SK-N-SH (cell line): ENCODE data around the gene C19orf67. TPM values are rescaled to one million over a fixed set of nuclear protein-coding genes. Genes with fewer than 3 reads are reported as not detected.

Experiments used
- CTCF ChIA-PET: fragments of 300-600, 350-600 bp; formaldehyde crosslinking; extraction: SDS; loops from one replicate; lab custom pipeline; 2021; lab: Yijun Ruan, JAX
- POLR2A ChIA-PET: fragments of 350-600 bp; sonication (Branson Sonifier 250); formaldehyde crosslinking; extraction: SDS; loops from one replicate; lab custom pipeline; 2020; ENCODE audit warnings: antibody characterized with exemption, inconsistent platforms; lab: Yijun Ruan, JAX
- DNase-seq: peaks from one replicate; pipeline ENCODE4 v3.0.0; 2012
- H2AFZ ChIP-seq: fragments of 200-600 bp; sonication (generic); 2 replicates; pipeline ENCODE4 v1.8.1; 2016; ENCODE audit warnings: antibody characterized with exemption, mild to moderate bottlenecking, low read depth
- H3F3A ChIP-seq: fragments of 200-600 bp; sonication (generic); replicated peaks from 2 replicates; pipeline ENCODE3; 2016; ENCODE audit warnings: antibody characterized with exemption, mild to moderate bottlenecking; ENCODE audit not compliant: insufficient read depth
- H3K27ac ChIP-seq, 2 experiments: fragments of 200-500 bp in 1 of 2; fragments of 200-600 bp in 1 of 2; sonication (Bioruptor generic) in 1 of 2; sonication (generic), shearing (Covaris generic) in 1 of 2; 2 replicates each; pipeline versions ENCODE4 v1.5.1 to v1.6.1; 2014 to 2016; ENCODE audit warnings: low read depth in 2 of 2, inconsistent platforms in 1 of 2, low read length in 1 of 2, mild to moderate bottlenecking in 1 of 2, mixed read lengths in 1 of 2
- H3K27me3 ChIP-seq: fragments of 200-600 bp; sonication (generic), shearing (Covaris generic); 2 replicates; pipeline ENCODE4 v1.6.1; 2016; ENCODE audit warnings: mixed run types; ENCODE audit not compliant: insufficient read depth
- H3K36me3 ChIP-seq, 2 experiments: fragments of 200-500 bp in 1 of 2; fragments of 200-600 bp in 1 of 2; sonication (Bioruptor generic) in 1 of 2; sonication (generic) in 1 of 2; replicated peaks in 1 of 2; 2 replicates each; pipeline versions ENCODE3 to v1.5.1; 2014 to 2016; ENCODE audit warnings: low read length in 1 of 2, mild to moderate bottlenecking in 1 of 2; ENCODE audit not compliant: insufficient read depth in 2 of 2, control insufficient read depth in 1 of 2
- H3K4me1 ChIP-seq, 2 experiments: fragments of 200-500 bp in 1 of 2; fragments of 200-600 bp in 1 of 2; sonication (Bioruptor generic) in 1 of 2; sonication (generic), shearing (Covaris generic) in 1 of 2; 2 replicates each; pipeline versions ENCODE4 v1.5.1 to v1.6.1; 2014 to 2016; ENCODE audit warnings: low read depth in 1 of 2, low read length in 1 of 2, mixed run types in 1 of 2; ENCODE audit not compliant: insufficient read depth in 2 of 2, control insufficient read depth in 1 of 2
- H3K4me2 ChIP-seq: fragments of 200-600 bp; sonication (generic), shearing (Covaris generic); 2 replicates; pipeline ENCODE4 v1.6.1; 2017; ENCODE audit warnings: mixed run types
- H3K4me3 ChIP-seq, 2 experiments: fragments of 200-500 bp in 1 of 2; fragments of 200-600 bp in 1 of 2; sonication (Bioruptor generic) in 1 of 2; sonication (generic), shearing (Covaris generic) in 1 of 2; 2 replicates each; pipeline versions ENCODE4 v1.5.1 to v1.8.1; 2014 to 2016; ENCODE audit warnings: low read depth in 2 of 2, inconsistent platforms in 1 of 2, low read length in 1 of 2, mild to moderate bottlenecking in 1 of 2, mixed read lengths in 1 of 2, moderate library complexity in 1 of 2
- H3K79me2 ChIP-seq: fragments of 200-600 bp; sonication (generic); 2 replicates; pipeline ENCODE4 v1.8.1; 2017; ENCODE audit warnings: mild to moderate bottlenecking; ENCODE audit not compliant: insufficient read depth
- H3K9ac ChIP-seq: fragments of 200-600 bp; sonication (generic); 2 replicates; pipeline ENCODE4 v1.6.1; 2017; ENCODE audit warnings: mixed run types
- H3K9me2 ChIP-seq: fragments of 200-600 bp; sonication (generic); 2 replicates; pipeline ENCODE4 v1.6.1; 2017; ENCODE audit warnings: mixed run types
- H3K9me3 ChIP-seq: fragments of 200-600 bp; sonication (generic); 2 replicates; pipeline ENCODE4 v1.6.1; 2017; ENCODE audit warnings: mixed run types, mild to moderate bottlenecking, moderate library complexity
- H4K20me1 ChIP-seq: fragments of 200-600 bp; sonication (generic); 2 replicates; pipeline ENCODE4 v1.6.1; 2017; ENCODE audit warnings: mild to moderate bottlenecking, mixed run types; ENCODE audit not compliant: insufficient read depth
- CHD2 ChIP-seq: fragments of 150-350 bp; IDR thresholded peaks from 2 replicates; pipeline ENCODE4 v1.6.1; 2018; ENCODE audit warnings: low read length; ENCODE audit not compliant: partially characterized antibody
- FOSL2 ChIP-seq: IDR thresholded peaks from 2 replicates; pipeline ENCODE4 v1.4.0; 2012; ENCODE audit warnings: low read depth, mild to moderate bottlenecking, moderate library complexity, borderline replicate concordance
- GABPA ChIP-seq: IDR thresholded peaks from 2 replicates; pipeline ENCODE4 v1.4.0; 2012; ENCODE audit warnings: low read depth, mild to moderate bottlenecking
- POLR2AphosphoS5 ChIP-seq: IDR thresholded peaks from 2 replicates; pipeline ENCODE4 v1.6.1; 2012; ENCODE audit warnings: low read depth, low read length
- RAD21 ChIP-seq: IDR thresholded peaks from 2 replicates; pipeline ENCODE4 v1.6.1; 2012; ENCODE audit warnings: mild to moderate bottlenecking, low read length
- RCOR1 ChIP-seq: fragments of 150-350 bp; IDR thresholded peaks from 2 replicates; pipeline ENCODE4 v1.6.1; 2017; ENCODE audit warnings: antibody characterized with exemption, low read length
- RXRA ChIP-seq: IDR thresholded peaks from 2 replicates; pipeline ENCODE4 v1.4.0; 2012; ENCODE audit warnings: low read depth, mild to moderate bottlenecking, borderline replicate concordance
- SIN3A ChIP-seq: IDR thresholded peaks from 2 replicates; pipeline ENCODE4 v1.6.1; 2012; ENCODE audit warnings: low read depth, mild to moderate bottlenecking, low read length, moderate library complexity, borderline replicate concordance
- SMC3 ChIP-seq: IDR thresholded peaks from 2 replicates; pipeline ENCODE4 v1.6.1; 2012; ENCODE audit warnings: low read depth, low read length, improper control_type of control experiment
- WGBS: methylation state at CpG from one replicate; pipeline ENCODE4 v1.1.6; 2017; ENCODE audit warnings: low lambda C conversion rate; 5-methylcytosine and 5-hydroxymethylcytosine counted together
- polyA plus RNA-seq, 3 experiments: library from polyadenylated mRNA; depleted of rRNA; stranded (reverse); fragments of >200 nt; gene quantifications; 2 replicates each; pipeline ENCODE4 v1.2.3, GENCODE V29; 2012
- TF ChIP-seq, protein P1 (sequence below): fragments of 200-600 bp; sonication (generic); IDR thresholded peaks from 2 replicates; pipeline ENCODE4 v1.6.1; 2017; ENCODE audit warnings: antibody characterized with exemption, mild to moderate bottlenecking, moderate library complexity
- TF ChIP-seq, protein P2 (sequence below): fragments of 150-350 bp; IDR thresholded peaks from 2 replicates; pipeline ENCODE4 v1.6.1; 2016; ENCODE audit warnings: mild to moderate bottlenecking, low read depth, low read length
- TF ChIP-seq, protein P3 (sequence below): IDR thresholded peaks from 2 replicates; pipeline ENCODE4 v1.4.0; 2012; ENCODE audit warnings: low read depth, borderline replicate concordance
- TF ChIP-seq, protein P4 (sequence below): IDR thresholded peaks from 2 replicates; pipeline ENCODE4 v1.6.1; 2012; ENCODE audit warnings: mild to moderate bottlenecking, low read depth, low read length, moderate library complexity

Gene C19orf67
- polyA plus RNA-seq, 1 of the 3 experiments (the other 2 are of a cell fraction) = not detected

DNA sequence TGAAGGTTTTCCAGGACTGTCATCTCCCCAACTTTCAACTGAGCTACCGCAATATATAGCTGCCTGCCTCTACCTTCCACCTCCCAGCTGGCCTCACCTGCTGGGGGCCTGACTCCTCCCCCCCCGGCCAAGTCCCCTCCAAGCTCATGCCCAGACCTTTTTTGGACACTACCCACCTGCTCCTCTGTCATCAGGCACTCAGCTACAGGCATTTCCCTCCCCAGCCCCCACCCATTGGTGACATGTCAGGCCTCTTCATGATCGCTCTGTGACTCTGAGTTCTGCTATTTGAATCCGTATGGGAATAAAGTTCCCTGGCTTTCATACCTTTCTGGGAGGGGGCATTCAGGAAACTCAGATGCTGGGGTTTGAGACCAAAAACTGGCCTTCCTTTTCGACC lies 30.2 kb upstream of the C19orf67 start (continued):
- TF ChIP-seq POLR2AphosphoS5 (no peak), CHD2 (no peak), GABPA (no peak), RXRA (no peak)
- TF ChIP-seq, all 33 proteins: peak for 0

DNA sequence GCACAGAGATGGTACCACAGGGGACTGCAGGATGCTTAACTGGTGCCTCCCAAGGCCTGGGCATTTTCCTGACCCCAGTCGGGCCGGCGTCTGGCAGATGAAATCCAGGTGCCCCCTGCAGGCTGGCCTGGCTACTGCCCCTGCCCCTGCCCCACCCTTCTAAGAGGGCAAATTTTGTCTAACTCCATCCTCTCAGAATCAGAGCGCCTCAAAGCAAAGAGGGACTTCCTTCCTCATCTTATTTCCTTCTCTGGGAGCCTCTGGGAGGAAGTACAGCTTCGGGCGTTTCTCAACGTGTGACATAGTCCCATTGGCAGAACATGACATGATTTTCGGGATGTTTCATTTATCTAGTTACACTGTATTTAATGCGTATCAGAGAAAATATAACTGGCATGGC lies 29.3 kb upstream of the C19orf67 start:
- no peaks in the 10 kb centered on the region for H3K9me3 ChIP-seq
- H3K27me3 ChIP-seq = no peaks in the 10 kb centered on the region
- 82% methylated on average over 9 of the region's 9 CpGs for WGBS
- ChIA-PET POLR2A (no interaction called here), CTCF (interaction anchor here (1.6 to 4.7 kb wide), 6 partner anchors 13 to 234 kb away, joined by 4 to 28 read pairs (median 14); partner anchors contain the start of genes ASF1B, MISP3 and SAMD1)
- DNase-seq = peak; percentile 60
- H4K20me1 ChIP-seq = no peaks in the 10 kb centered on the region
- H3F3A ChIP-seq = peaks cover 9% of the 10 kb centered on the region
- H3K36me3 ChIP-seq = no peaks in the 10 kb centered on the region
- H3K27ac ChIP-seq = no peak overlapping the region
- H3K4me1 ChIP-seq = peaks cover 15 to 30% of the 10 kb centered on the region in 2 experiments
- H3K9ac ChIP-seq = no peak overlapping the region
- TF ChIP-seq SMC3 (peak; percentile 20; the same call in 1 of the 2 replicates), RAD21 (peak; percentile 16; the same call in 1 of the 2 replicates), RCOR1 (no peak)
- TF ChIP-seq, protein P1, sequence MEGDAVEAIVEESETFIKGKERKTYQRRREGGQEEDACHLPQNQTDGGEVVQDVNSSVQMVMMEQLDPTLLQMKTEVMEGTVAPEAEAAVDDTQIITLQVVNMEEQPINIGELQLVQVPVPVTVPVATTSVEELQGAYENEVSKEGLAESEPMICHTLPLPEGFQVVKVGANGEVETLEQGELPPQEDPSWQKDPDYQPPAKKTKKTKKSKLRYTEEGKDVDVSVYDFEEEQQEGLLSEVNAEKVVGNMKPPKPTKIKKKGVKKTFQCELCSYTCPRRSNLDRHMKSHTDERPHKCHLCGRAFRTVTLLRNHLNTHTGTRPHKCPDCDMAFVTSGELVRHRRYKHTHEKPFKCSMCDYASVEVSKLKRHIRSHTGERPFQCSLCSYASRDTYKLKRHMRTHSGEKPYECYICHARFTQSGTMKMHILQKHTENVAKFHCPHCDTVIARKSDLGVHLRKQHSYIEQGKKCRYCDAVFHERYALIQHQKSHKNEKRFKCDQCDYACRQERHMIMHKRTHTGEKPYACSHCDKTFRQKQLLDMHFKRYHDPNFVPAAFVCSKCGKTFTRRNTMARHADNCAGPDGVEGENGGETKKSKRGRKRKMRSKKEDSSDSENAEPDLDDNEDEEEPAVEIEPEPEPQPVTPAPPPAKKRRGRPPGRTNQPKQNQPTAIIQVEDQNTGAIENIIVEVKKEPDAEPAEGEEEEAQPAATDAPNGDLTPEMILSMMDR = peak; percentile 52
- TF ChIP-seq, protein P2, sequence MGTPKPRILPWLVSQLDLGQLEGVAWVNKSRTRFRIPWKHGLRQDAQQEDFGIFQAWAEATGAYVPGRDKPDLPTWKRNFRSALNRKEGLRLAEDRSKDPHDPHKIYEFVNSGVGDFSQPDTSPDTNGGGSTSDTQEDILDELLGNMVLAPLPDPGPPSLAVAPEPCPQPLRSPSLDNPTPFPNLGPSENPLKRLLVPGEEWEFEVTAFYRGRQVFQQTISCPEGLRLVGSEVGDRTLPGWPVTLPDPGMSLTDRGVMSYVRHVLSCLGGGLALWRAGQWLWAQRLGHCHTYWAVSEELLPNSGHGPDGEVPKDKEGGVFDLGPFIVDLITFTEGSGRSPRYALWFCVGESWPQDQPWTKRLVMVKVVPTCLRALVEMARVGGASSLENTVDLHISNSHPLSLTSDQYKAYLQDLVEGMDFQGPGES = no peak
- no peak overlapping the region for H3K4me2 ChIP-seq
- H3K79me2 ChIP-seq = peaks cover 48% of the 10 kb centered on the region
- no peak overlapping the region for H3K4me3 ChIP-seq
- H2AFZ ChIP-seq = no peak overlapping the region
- no peaks in the 10 kb centered on the region for H3K9me2 ChIP-seq

DNA sequence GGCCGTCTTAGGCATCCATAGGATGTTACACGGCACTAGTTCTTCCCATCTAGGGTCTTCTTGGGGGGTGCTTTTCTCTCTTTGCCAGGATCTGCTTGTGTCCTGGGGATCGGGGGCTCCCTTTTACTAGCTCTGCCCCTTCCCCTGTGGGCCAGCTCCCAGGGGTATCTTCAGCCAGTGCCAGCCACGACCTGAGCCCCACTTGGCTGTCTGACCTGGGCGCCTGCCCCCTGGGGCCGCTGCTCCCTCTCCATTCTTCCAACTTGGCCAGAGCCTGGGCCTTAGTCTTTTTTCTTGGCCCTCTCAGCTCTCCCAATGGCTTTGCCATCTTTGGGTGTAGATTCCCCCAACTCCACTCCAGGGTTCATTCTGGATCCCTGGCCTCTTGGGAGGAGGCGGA lies 28.9 kb upstream of the C19orf67 start:
- no peak for DNase-seq
- 100% methylated on average over 5 of the region's 7 CpGs for WGBS
- CTCF ChIA-PET = interaction anchor here (0.7 to 4.7 kb wide), 7 partner anchors 9 to 235 kb away, joined by 3 to 28 read pairs (median 9); partner anchors contain the start of genes ASF1B, MISP3 and SAMD1
- no peaks in the 10 kb centered on the region for H3K9me3 ChIP-seq
- H3K36me3 ChIP-seq = no peaks in the 10 kb centered on the region
- no peaks in the 10 kb centered on the region for H3K27me3 ChIP-seq
- no peak overlapping the region for H3K4me3 ChIP-seq
- H3K9me2 ChIP-seq = no peaks in the 10 kb centered on the region
- no peak overlapping the region for H3K9ac ChIP-seq
- H3K27ac ChIP-seq = no peak overlapping the region
- no peak overlapping the region for H2AFZ ChIP-seq
- POLR2A ChIA-PET = no interaction called here
- peaks cover 50% of the 10 kb centered on the region for H3K79me2 ChIP-seq
- H4K20me1 ChIP-seq = no peaks in the 10 kb centered on the region
- H3K4me1 ChIP-seq = peaks cover 15 to 26% of the 10 kb centered on the region in 2 experiments
- TF ChIP-seq FOSL2 (no peak), RXRA (no peak), SIN3A (no peak), SMC3 (no peak)
- TF ChIP-seq, protein P2 = no peak
- TF ChIP-seq, protein P3, sequence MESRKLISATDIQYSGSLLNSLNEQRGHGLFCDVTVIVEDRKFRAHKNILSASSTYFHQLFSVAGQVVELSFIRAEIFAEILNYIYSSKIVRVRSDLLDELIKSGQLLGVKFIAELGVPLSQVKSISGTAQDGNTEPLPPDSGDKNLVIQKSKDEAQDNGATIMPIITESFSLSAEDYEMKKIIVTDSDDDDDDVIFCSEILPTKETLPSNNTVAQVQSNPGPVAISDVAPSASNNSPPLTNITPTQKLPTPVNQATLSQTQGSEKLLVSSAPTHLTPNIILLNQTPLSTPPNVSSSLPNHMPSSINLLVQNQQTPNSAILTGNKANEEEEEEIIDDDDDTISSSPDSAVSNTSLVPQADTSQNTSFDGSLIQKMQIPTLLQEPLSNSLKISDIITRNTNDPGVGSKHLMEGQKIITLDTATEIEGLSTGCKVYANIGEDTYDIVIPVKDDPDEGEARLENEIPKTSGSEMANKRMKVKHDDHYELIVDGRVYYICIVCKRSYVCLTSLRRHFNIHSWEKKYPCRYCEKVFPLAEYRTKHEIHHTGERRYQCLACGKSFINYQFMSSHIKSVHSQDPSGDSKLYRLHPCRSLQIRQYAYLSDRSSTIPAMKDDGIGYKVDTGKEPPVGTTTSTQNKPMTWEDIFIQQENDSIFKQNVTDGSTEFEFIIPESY = no peak
- TF ChIP-seq, protein P4, sequence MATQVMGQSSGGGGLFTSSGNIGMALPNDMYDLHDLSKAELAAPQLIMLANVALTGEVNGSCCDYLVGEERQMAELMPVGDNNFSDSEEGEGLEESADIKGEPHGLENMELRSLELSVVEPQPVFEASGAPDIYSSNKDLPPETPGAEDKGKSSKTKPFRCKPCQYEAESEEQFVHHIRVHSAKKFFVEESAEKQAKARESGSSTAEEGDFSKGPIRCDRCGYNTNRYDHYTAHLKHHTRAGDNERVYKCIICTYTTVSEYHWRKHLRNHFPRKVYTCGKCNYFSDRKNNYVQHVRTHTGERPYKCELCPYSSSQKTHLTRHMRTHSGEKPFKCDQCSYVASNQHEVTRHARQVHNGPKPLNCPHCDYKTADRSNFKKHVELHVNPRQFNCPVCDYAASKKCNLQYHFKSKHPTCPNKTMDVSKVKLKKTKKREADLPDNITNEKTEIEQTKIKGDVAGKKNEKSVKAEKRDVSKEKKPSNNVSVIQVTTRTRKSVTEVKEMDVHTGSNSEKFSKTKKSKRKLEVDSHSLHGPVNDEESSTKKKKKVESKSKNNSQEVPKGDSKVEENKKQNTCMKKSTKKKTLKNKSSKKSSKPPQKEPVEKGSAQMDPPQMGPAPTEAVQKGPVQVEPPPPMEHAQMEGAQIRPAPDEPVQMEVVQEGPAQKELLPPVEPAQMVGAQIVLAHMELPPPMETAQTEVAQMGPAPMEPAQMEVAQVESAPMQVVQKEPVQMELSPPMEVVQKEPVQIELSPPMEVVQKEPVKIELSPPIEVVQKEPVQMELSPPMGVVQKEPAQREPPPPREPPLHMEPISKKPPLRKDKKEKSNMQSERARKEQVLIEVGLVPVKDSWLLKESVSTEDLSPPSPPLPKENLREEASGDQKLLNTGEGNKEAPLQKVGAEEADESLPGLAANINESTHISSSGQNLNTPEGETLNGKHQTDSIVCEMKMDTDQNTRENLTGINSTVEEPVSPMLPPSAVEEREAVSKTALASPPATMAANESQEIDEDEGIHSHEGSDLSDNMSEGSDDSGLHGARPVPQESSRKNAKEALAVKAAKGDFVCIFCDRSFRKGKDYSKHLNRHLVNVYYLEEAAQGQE = no peak
- H3K4me2 ChIP-seq = no peak overlapping the region
- H3F3A ChIP-seq = peaks cover 9% of the 10 kb centered on the region
